ENCODE measurements around the gene LMNA.

GRCh38 chr1:156126630-156127534, 12.4 kb downstream of the LMNA start:
- TF ChIP-seq PREB (CRISPR knock-in tag; IDR thresholded peaks at IDR 0.05; ENCODE audit: borderline replicate concordance) (no peak), CTCF (IDR thresholded peaks at IDR 0.05) (no peak), ETV6 (CRISPR knock-in tag; IDR thresholded peaks at IDR 0.05) (no peak), USF2 (CRISPR knock-in tag; IDR thresholded peaks at IDR 0.05) (no peak), NFE2L1 (CRISPR knock-in tag; IDR thresholded peaks at IDR 0.05) (no peak), CREM (CRISPR knock-in tag; IDR thresholded peaks at IDR 0.05) (no peak), ZNF138 (CRISPR knock-in tag; conservative IDR thresholded peaks at IDR 0.05) (no peak), ESRRA (CRISPR knock-in tag; IDR thresholded peaks at IDR 0.05; ENCODE audit: borderline replicate concordance) (no peak), SP1 (CRISPR knock-in tag; conservative IDR thresholded peaks at IDR 0.05) (no peak), MYBL2 (CRISPR knock-in tag; IDR thresholded peaks at IDR 0.05) (no peak), JAZF1 (CRISPR knock-in tag; IDR thresholded peaks at IDR 0.05) (no peak), FOXJ3 (CRISPR knock-in tag; IDR thresholded peaks at IDR 0.05; ENCODE audit: borderline replicate concordance) (no peak), PRRX2 (CRISPR knock-in tag; IDR thresholded peaks at IDR 0.05) (no peak)
